Memory B cell (primary cell): ENCODE results near the gene AGK.

Experiments used
- ATAC-seq: fragments of 150-1000 bp; cut with Tn5 transposase; 2 replicates; pipeline ENCODE4 v1.10.0; 2021; ENCODE audit warnings: low read depth, mild to moderate bottlenecking, moderate library complexity
- DNase-seq, 2 donors: peaks; one replicate each; pipeline ENCODE4 v3.0.0; 2022; ENCODE audit warnings: low spot score in 2 of 2
- H3K27ac Mint-ChIP-seq: one replicate; pipeline ENCODE4 v1.8.0; 2022; ENCODE audit warnings: mild to moderate bottlenecking, moderate library complexity, mixed read lengths
- H3K27me3 Mint-ChIP-seq: one replicate; pipeline ENCODE4 v1.8.0; 2022; ENCODE audit warnings: mixed read lengths
- H3K36me3 Mint-ChIP-seq: one replicate; pipeline ENCODE4 v1.8.0; 2022; ENCODE audit warnings: mild to moderate bottlenecking, mixed read lengths
- H3K4me1 Mint-ChIP-seq: one replicate; pipeline ENCODE4 v1.8.0; 2022; ENCODE audit warnings: mixed read lengths
- H3K4me3 Mint-ChIP-seq: one replicate; pipeline ENCODE4 v1.8.0; 2022; ENCODE audit warnings: mild to moderate bottlenecking, moderate library complexity, mixed read lengths
- H3K9me3 Mint-ChIP-seq: one replicate; pipeline ENCODE4 v1.8.0; 2022; ENCODE audit warnings: mixed read lengths

Gene AGK, protein sequence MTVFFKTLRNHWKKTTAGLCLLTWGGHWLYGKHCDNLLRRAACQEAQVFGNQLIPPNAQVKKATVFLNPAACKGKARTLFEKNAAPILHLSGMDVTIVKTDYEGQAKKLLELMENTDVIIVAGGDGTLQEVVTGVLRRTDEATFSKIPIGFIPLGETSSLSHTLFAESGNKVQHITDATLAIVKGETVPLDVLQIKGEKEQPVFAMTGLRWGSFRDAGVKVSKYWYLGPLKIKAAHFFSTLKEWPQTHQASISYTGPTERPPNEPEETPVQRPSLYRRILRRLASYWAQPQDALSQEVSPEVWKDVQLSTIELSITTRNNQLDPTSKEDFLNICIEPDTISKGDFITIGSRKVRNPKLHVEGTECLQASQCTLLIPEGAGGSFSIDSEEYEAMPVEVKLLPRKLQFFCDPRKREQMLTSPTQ

GRCh38 chr7:141551094-141551781, at the start of gene AGK:
TSS of gene AGK (plus strand) at chr7:141551410. CDS start at chr7:141555467, 4,057 bp downstream.
- Mint-ChIP-seq H3K27ac (peak within 1 kb of the TSS; percentile 82), H3K4me3 (peak within 1 kb of the TSS; percentile 86), H3K4me1 (peaks cover 21% of the 10 kb centered on the region), H3K27me3 (peaks cover 1% of the 10 kb centered on the region), H3K9me3 (no peaks in the 10 kb centered on the region), H3K36me3 (peaks cover 8% of the 10 kb centered on the region)
- peak; percentile 92 for ATAC-seq
- peak; percentile 66 to 75 for DNase-seq

GRCh38 chr7:141501451-141501850, 49.8 kb upstream of the AGK start:
- Mint-ChIP-seq H3K27me3 (peaks cover 6% of the 10 kb centered on the region), H3K4me3 (no peak overlapping the region), H3K4me1 (no peaks in the 10 kb centered on the region), H3K36me3 (no peaks in the 10 kb centered on the region), H3K9me3 (no peaks in the 10 kb centered on the region), H3K27ac (no peak overlapping the region)
- ATAC-seq (no peak), DNase-seq (no peak)

DNA sequence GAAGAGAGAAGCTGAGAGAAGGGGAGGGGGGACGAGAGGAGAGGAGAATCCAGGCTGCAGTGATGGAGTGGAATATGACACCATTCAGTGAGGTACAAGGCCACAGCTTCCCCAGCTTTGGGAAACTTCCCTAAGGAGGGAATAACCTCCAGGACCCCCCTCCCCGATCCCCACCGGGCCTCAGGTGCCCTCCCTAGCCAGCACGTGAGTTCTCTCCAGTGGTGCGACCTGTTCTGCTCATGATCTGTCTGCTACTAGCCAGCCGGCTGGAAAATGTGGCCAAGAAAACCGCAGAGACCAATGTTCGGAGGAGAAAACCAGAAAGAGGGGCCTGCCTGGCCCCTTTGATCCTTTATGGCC, 39.9 kb upstream of the AGK start:
- H3K36me3 Mint-ChIP-seq, result no peaks in the 10 kb centered on the region
- peak overlapping the region; percentile 81 for H3K4me3 Mint-ChIP-seq
- DNase-seq (no peak), ATAC-seq (no peak)
- peaks cover 3% of the 10 kb centered on the region for H3K9me3 Mint-ChIP-seq
- H3K27me3 Mint-ChIP-seq, result peaks cover 29% of the 10 kb centered on the region
- no peak overlapping the region for H3K27ac Mint-ChIP-seq
- H3K4me1 Mint-ChIP-seq, result peaks cover 16% of the 10 kb centered on the region

DNA sequence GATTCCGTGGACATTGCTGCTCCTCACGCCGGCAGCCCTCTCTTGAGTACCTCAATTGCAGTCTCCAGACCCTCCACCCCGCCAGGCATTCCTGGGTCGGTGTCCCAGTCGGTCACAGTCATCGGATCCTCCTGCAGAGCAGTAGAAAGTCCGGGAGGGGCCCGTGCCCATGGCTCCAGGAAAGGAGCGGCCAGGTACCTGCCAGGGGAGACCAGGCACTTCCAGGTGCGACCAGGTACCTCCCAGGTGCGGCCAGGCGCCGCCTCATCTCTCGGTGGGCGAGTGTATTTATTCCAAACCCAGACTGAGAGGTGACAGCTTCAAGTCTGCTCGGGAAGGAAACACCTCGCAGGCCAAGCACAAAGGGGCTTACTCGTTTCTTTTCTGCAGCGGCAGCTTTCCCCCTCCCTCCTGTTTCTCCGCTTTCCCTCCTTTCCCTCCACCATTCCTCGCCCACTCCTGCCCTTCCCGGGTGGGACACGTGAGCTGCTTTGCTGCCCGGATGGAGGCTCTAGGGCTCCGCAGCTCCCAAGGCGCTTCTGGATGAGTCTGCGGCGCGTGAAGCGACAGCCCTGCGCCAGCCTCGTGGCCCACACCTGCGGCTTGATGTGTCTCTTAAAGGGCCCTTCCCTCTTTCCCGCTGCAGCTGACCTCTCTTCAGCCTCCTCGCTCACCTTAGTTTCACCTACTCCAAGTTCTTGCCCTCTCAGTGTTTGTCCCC, 39.4 kb upstream of the AGK start:
- Mint-ChIP-seq H3K4me3 (peak overlapping the region; percentile 81), H3K4me1 (peaks cover 16% of the 10 kb centered on the region), H3K27me3 (peaks cover 31% of the 10 kb centered on the region), H3K27ac (peak overlapping the region; percentile 6), H3K36me3 (no peaks in the 10 kb centered on the region), H3K9me3 (peaks cover 3% of the 10 kb centered on the region)
- ATAC-seq, result peak; percentile 32
- DNase-seq, result no peak

DNA sequence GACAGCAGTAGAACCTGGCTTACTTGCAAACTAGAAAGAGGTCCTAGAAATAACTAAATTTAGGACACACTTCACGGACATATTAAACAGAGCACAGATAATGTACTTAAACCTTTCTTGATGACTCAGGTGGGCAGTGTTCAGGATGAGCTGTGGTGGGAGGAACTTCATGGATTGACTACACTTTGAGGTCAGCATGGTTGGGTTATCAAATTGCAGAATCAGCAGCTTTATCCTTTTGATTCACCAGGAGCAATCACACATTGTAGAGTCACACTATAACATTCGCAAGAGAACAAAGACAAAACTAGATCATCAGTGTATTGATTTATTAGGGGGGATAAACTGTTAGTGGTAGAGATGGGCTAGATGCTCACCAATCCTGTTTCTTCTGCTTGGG, 38.6 kb upstream of the AGK start:
- Mint-ChIP-seq H3K4me1 (peaks cover 16% of the 10 kb centered on the region), H3K4me3 (peak overlapping the region; percentile 81), H3K27me3 (peaks cover 34% of the 10 kb centered on the region), H3K36me3 (no peaks in the 10 kb centered on the region), H3K9me3 (peaks cover 3% of the 10 kb centered on the region), H3K27ac (peak overlapping the region; percentile 6)
- DNase-seq (no peak), ATAC-seq (no peak)

DNA sequence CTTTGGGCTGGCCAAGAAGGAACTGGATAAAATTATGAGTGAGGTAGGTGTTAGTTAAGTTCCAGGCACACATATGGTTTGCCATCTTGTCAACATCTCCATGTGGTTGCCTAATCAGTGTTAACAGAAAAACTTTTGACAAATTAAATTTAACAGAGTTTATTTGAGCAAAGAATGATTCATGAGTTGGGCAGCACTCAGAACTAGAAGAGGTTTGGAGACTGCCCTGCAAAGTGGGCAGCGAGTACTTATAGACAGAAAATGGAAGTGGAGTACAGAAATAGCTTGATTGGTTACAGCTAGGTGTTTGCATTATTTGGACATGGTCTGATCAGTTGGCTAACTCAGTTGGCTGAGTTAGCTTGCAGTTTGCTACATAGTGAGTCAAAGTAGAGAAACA, 37.5 kb upstream of the AGK start:
- H3K4me3 Mint-ChIP-seq, result no peak overlapping the region
- peaks cover 3% of the 10 kb centered on the region for H3K9me3 Mint-ChIP-seq
- H3K27ac Mint-ChIP-seq, result no peak overlapping the region
- H3K27me3 Mint-ChIP-seq, result peaks cover 31% of the 10 kb centered on the region
- DNase-seq (no peak), ATAC-seq (no peak)
- H3K4me1 Mint-ChIP-seq, result peaks cover 16% of the 10 kb centered on the region
- H3K36me3 Mint-ChIP-seq, result no peaks in the 10 kb centered on the region

DNA sequence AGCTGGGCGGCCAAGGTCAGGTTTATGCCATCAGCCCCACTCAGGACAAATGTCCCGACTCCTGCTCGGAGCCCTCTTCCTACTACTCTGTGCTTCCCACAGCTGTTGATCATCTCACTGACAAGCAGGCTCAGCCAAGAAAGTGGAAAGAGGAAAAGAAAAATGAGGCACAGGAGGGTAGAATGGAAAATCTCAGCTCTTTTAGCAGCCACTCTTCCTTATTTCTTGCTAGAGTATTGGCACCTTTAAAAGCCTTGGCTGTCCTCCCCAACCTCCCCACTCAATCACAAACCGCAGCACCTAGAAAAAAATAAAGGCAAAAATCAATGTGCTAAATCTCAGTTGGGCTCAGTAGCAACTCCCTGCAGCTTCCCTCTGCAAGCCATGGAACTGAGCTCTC, 35.3 kb upstream of the AGK start:
- H3K4me1 Mint-ChIP-seq, result peaks cover 11% of the 10 kb centered on the region
- H3K9me3 Mint-ChIP-seq, result peaks cover 6% of the 10 kb centered on the region
- H3K27me3 Mint-ChIP-seq, result peaks cover 26% of the 10 kb centered on the region
- DNase-seq (no peak), ATAC-seq (no peak)
- no peak overlapping the region for H3K27ac Mint-ChIP-seq
- H3K4me3 Mint-ChIP-seq, result no peak overlapping the region
- H3K36me3 Mint-ChIP-seq, result no peaks in the 10 kb centered on the region

DNA sequence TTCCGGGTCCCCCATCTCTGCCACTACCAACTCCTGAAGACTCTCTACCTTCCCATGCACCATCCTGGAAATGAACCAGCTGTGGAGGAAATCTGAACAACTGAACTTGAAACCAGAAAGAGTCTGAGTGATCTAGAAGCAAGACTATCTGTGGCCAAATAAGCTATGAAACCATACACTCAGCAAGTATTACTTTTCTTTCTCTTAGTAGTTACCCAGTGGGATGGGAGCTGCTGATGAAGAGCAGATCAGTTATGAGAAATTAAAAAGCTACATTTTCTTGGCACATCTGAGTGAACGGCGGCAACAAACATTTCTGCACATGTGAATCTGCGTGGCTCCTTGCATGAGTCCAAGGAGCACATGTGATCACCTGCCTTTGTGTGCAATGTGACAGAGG, 31.6 kb upstream of the AGK start:
- DNase-seq, result no peak
- Mint-ChIP-seq H3K36me3 (no peaks in the 10 kb centered on the region), H3K9me3 (peaks cover 3% of the 10 kb centered on the region), H3K27ac (no peak overlapping the region), H3K4me3 (no peak overlapping the region), H3K4me1 (no peaks in the 10 kb centered on the region), H3K27me3 (peaks cover 19% of the 10 kb centered on the region)
- no peak for ATAC-seq

DNA sequence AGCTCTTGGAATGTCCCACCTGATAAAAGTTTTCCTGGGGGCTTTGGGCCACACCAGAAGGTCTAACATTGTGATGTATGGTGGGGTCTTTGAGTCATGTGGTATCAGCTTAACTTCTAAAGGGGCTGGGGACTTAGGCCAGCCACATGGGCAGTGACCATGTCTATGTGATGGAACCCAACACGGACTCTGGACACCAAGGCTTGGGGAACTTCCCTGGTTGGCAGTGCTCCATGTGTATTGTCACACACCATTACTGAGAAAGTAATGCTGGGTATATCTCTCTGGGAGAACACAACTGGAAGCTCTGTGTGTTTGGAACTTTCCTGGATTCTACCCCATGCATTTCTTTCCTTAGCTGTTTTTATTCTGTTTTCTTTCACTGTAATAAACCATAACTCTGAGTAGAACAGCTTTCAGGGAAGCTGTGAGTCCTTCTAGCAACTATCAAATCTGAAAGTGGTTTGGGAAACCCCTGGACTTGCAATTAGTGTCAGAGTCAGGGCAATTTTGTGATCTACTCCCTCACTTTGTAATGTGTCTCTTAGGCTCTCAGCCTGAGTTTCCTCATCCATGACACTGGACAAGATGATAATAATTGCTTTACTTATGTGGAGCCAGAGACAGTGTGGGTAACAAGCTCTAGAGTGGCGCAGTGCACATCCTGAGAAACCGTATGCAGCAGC, 28.4 kb upstream of the AGK start:
- H3K4me1 Mint-ChIP-seq, result no peaks in the 10 kb centered on the region
- H3K4me3 Mint-ChIP-seq, result no peak overlapping the region
- DNase-seq, result no peak
- no peaks in the 10 kb centered on the region for H3K36me3 Mint-ChIP-seq
- no peak for ATAC-seq
- peaks cover 4% of the 10 kb centered on the region for H3K9me3 Mint-ChIP-seq
- peaks cover 14% of the 10 kb centered on the region for H3K27me3 Mint-ChIP-seq
- no peak overlapping the region for H3K27ac Mint-ChIP-seq

- Mint-ChIP-seq H3K4me1 (no peaks in the 10 kb centered on the region), H3K27me3 (peaks cover 13% of the 10 kb centered on the region), H3K9me3 (peaks cover 1% of the 10 kb centered on the region), H3K4me3 (no peak overlapping the region), H3K27ac (no peak overlapping the region), H3K36me3 (no peaks in the 10 kb centered on the region)
- no peak for DNase-seq
- ATAC-seq, result no peak
These were observed 25.2 kb upstream of the AGK start for GRCh38 chr7:141525973-141526514.

- no peak overlapping the region for H3K27ac Mint-ChIP-seq
- no peaks in the 10 kb centered on the region for H3K36me3 Mint-ChIP-seq
- DNase-seq (no peak), ATAC-seq (no peak)
- H3K4me3 Mint-ChIP-seq, result no peak overlapping the region
- no peaks in the 10 kb centered on the region for H3K4me1 Mint-ChIP-seq
- H3K27me3 Mint-ChIP-seq, result peaks cover 13% of the 10 kb centered on the region
- peaks cover 1% of the 10 kb centered on the region for H3K9me3 Mint-ChIP-seq
These were observed 24.1 kb upstream of the AGK start for GRCh38 chr7:141527076-141527475.

DNA sequence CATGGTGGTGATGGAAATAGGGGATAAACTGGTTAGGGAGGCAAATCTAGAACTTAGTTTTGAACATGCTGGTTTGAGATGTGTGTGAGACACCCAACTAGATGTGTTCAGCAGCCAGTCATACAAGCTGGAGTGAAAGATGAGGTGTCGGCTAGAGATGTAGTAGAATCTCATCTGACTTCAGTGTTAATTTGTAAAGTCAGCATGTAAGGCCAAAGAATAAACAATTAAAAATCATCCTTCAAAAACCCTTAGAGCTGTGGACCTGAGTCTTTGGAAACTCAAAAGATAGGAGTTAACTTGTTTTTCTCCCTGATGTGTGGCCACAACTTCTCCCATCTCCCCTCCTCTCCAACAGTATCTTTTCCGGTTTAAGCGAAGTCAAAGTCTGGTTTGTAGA, 22.8 kb upstream of the AGK start:
- Mint-ChIP-seq H3K4me1 (no peaks in the 10 kb centered on the region), H3K4me3 (no peak overlapping the region), H3K36me3 (no peaks in the 10 kb centered on the region), H3K27ac (no peak overlapping the region), H3K9me3 (peaks cover 1% of the 10 kb centered on the region), H3K27me3 (peaks cover 13% of the 10 kb centered on the region)
- DNase-seq (no peak), ATAC-seq (no peak)

DNA sequence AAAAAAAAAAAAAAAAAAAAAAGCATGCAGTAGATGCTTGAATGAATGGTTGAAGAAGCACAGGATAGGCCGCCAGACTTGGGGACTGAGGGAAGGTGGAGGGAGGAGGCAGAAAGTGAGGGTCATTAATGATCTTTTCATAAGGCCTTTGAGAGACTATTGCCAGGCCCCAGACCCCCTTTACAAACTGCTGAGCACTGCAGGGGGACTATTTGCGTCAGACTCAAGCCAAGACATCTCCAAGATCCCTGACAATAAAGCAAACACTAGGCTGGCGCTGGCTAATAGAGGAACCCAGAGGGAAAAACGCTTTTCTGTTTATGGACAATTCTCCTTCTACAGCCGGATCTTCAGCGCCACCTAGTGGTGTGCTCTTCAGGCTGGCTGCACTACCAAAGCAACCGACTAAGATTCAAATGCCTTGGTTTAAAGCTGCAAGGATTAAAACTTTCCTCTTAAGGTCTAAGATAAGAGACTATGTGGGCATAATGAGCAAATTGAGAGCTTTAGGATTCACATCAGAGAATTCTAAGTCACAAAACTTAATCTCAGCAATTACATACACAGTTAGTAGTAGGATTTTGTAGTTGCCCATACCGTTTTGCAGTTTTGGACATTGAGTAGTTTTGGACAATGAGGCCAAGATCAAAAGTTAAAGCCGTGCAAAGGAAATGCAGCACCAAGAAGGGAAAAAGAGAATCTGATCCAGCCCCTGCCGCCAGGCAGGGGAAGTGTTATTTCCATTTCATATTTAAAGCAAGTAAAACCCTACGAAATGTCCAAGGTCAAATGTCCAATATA, 17.9 kb upstream of the AGK start:
- Mint-ChIP-seq H3K9me3 (no peaks in the 10 kb centered on the region), H3K27me3 (peaks cover 10% of the 10 kb centered on the region), H3K4me1 (no peaks in the 10 kb centered on the region), H3K4me3 (no peak overlapping the region), H3K27ac (no peak overlapping the region), H3K36me3 (no peaks in the 10 kb centered on the region)
- peak; percentile 63 for ATAC-seq
- peak; percentile 53 to 54 for DNase-seq
